Kidney epithelial cell (primary cell): ENCODE measurements around the gene UPK3A. TPM values are rescaled to one million over a fixed set of nuclear protein-coding genes. Genes with fewer than 3 reads are reported as not detected.

ENCODE experiments used
- DNase-seq: peaks from one replicate; pipeline ENCODE4 v3.0.0-alpha.2; 2010; ENCODE audit warnings: low read depth
- H3K27me3 ChIP-seq: 2 replicates; pipeline ENCODE4 v1.6.0; 2011; ENCODE audit warnings: low read length; ENCODE audit not compliant: control insufficient read depth, insufficient read depth
- H3K36me3 ChIP-seq: 2 replicates; pipeline ENCODE4 v1.5.1; 2011; ENCODE audit warnings: low read length; ENCODE audit not compliant: control insufficient read depth, insufficient read depth
- H3K4me3 ChIP-seq: 2 replicates; pipeline ENCODE4 v1.5.1; 2011; ENCODE audit warnings: low read depth, mild to moderate bottlenecking, control low read depth, low read length
- CTCF ChIP-seq: IDR thresholded peaks from 2 replicates; pipeline ENCODE4 v1.5.1; 2011; ENCODE audit warnings: mild to moderate bottlenecking, moderate library complexity, low read length, control low read depth, inconsistent platforms; ENCODE audit not compliant: insufficient read depth, poor library complexity, severe bottlenecking
- total RNA-seq: library from RNA; depleted of rRNA; stranded (reverse); fragments of >200 nt; gene quantifications from 2 replicates; pipeline ENCODE4 v1.2.3, GENCODE V29; 2015

Gene UPK3A
- total RNA-seq, 1 donor from 2014 or later: not detected

GRCh38 chr22:45318558-45319323 is 34.0 kb downstream of the UPK3A start:
- TF ChIP-seq CTCF: no peak
- no peaks in the 10 kb centered on the region for H3K36me3 ChIP-seq
- peak; percentile 16 for DNase-seq

GRCh38 chr22:45319324-45319685 is 34.6 kb downstream of the UPK3A start:
- TF ChIP-seq CTCF: no peak
- DNase-seq: no peak
- Histone ChIP-seq H3K27me3 (no peaks in the 10 kb centered on the region), H3K4me3 (no peak overlapping the region), H3K36me3 (no peaks in the 10 kb centered on the region)

More at GRCh38 chr22:45318558-45319323, 34.0 kb downstream of the UPK3A start:
- Histone ChIP-seq H3K4me3 (no peak overlapping the region), H3K27me3 (no peaks in the 10 kb centered on the region)

DNA sequence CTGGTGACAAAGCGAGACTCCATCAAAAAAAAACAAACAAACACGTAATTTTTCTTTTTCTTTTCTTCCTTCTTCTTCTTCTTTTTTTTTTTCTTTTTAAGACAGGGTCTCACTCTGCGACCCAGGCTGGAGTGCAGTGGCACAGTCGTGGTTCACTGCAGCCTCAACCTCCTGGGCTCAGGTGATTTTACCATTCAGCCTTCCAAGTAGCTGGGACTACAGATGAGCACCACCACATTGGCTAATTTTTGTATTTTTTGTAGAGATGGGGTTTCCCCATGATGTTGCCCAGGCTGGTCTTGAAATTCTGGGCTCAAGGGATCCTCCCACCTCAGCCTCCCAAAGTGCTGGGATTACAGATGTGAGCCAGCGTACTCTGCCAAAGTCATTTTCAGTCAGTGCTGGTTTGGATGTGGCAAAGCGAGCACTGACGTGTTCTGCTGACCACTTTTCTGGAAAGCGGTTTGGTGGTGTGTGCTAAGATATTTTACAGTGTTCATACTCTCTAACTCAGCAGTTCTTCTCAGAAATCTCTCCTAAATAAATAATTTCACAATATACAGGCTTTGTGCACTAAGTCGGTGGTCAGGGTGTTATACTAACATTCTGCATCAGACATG is 35.7 kb downstream of the UPK3A start:
- no peak for DNase-seq
- H3K4me3 ChIP-seq: no peak overlapping the region
- H3K36me3 ChIP-seq: no peaks in the 10 kb centered on the region
- TF ChIP-seq CTCF: no peak
- H3K27me3 ChIP-seq: no peaks in the 10 kb centered on the region

DNA sequence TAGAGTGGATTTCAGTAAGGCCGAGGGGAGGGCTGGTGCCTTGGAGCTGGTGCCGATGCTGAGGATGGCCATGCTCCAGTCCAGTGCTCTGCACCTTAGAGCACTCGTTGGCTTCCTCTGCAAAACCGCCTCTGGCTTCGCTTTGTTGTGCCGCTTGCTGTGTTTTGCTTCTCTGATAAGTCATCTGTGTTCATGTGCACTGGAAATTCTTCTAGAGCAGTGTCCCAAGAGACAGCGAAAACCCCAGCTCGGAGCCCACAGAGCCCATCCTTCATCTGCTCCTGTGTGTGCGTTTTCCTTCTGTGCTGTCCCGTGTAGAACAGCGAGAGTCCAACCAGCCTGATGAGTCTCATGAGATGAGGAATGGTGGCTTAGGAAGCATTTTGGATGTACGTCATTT is 37.1 kb downstream of the UPK3A start:
- Histone ChIP-seq H3K36me3 (no peaks in the 10 kb centered on the region), H3K27me3 (no peaks in the 10 kb centered on the region), H3K4me3 (no peak overlapping the region)
- TF ChIP-seq CTCF: no peak
- no peak for DNase-seq

DNA sequence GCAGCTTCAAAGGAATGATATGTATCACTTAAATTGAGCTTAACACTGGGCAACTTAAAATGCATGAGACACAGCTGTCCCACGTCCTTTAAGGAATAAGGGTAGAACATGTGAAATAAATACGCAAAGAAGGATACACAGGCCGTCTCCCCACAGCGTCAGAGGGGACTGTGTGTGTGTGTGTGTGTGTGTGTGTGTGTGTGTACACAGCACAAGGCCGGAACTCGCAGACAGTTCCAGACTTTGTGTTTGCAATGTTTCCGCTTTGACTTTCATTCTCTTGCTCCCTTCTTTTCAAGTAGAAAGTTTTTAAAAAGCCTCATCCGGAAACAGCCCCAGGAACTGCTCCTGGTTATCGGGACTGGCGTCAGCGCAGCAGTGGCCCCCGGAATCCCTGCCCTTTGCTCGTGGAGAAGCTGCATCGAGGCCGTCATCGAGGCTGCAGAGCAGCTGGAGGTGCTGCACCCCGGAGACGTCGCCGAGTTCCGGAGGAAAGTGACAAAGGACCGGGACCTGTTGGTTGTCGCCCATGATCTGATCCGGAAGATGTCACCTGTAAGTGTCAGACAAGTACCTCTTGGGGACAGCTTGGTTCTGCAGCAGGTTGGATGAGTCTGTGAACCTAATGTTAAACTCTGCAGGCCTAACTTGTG is 38.2 kb downstream of the UPK3A start:
- no peak overlapping the region for H3K4me3 ChIP-seq
- no peaks in the 10 kb centered on the region for H3K27me3 ChIP-seq
- H3K36me3 ChIP-seq: no peaks in the 10 kb centered on the region
- no peak for DNase-seq
- no peak for TF ChIP-seq CTCF

DNA sequence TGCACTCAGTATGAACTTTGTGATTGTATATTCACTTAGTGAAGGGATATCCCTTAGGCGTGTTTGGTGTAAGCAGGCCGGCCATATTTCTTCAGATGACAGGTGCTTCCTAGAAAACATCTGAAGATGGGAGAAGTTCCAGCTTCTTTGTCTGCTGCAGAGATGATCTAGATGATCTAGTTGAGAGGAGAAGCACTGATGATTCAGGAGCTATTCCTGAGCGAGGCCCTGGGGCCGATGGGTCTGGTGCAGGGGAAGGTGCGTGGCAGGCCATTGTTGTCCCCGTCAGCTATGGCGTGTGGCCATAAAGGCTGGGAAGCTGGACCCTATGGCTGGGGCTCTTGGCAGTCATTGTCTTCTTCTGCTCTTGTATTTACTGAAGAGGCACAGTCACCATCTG is 38.9 kb downstream of the UPK3A start:
- H3K36me3 ChIP-seq: no peaks in the 10 kb centered on the region
- no peak for TF ChIP-seq CTCF
- no peaks in the 10 kb centered on the region for H3K27me3 ChIP-seq
- DNase-seq: no peak
- H3K4me3 ChIP-seq: no peak overlapping the region
